GM12878 (cell line): ENCODE measurements around the gene UBE2J2. TPM values are rescaled to one million over a fixed set of nuclear protein-coding genes. Genes with fewer than 3 reads are reported as not detected.

Experiments used
- MLLT1 ChIP-seq: fragments of 450-650 bp; IDR thresholded peaks from 2 replicates; pipeline ENCODE4 v1.6.1; 2016; ENCODE audit warnings: mild to moderate bottlenecking
- MTA3 ChIP-seq: IDR thresholded peaks from 2 replicates; pipeline ENCODE4 v1.6.1; 2012; ENCODE audit warnings: low read length, inconsistent platforms, borderline replicate concordance
- RELB ChIP-seq: fragments of 450-650 bp; IDR thresholded peaks from 2 replicates; pipeline ENCODE4 v1.6.1; 2017; ENCODE audit warnings: low read depth, mild to moderate bottlenecking, moderate library complexity
- RFX5 ChIP-seq: IDR thresholded peaks from 2 replicates; pipeline ENCODE4 v1.6.1; 2011; ENCODE audit warnings: low read depth, low read length, improper control_type of control experiment
- polyA plus RNA-seq, 11 experiments: library from polyadenylated mRNA; depleted of rRNA in 4 of 11; unstranded in 6 of 11; stranded (reverse) in 5 of 11; fragments of >200 nt; fragmentation: Nextera tagmentation in 4 of 11; fragmentation: Illumina TruSeq in 1 of 11; extraction: Ambion mirVana in 4 of 11; extraction: Trizol in 1 of 11; gene quantifications; 1 replicate in 1 of 11; 2 replicates in 10 of 11; pipeline versions ENCODE4 v1.2.1 to v1.2.3, GENCODE V29; 2011 to 2016; ENCODE audit warnings: inconsistent platforms in 2 of 11, missing spikeins in 2 of 11, low read depth in 1 of 11
- total RNA-seq, 4 experiments: library from RNA; depleted of rRNA in 3 of 4; stranded (reverse); fragments of >200 nt in 3 of 4; fragmentation: Illumina TruSeq in 1 of 4; extraction: Trizol in 1 of 4; gene quantifications; 2 replicates each; pipeline versions ENCODE4 v1.2.1 to v1.2.3, GENCODE V29; 2013 to 2021
- TF ChIP-seq, protein P1 (sequence below): fragments of 450-650 bp; formaldehyde crosslinking; IDR thresholded peaks from 2 replicates; pipeline ENCODE4 v1.4.0; 2022; ENCODE audit warnings: mild to moderate bottlenecking, moderate library complexity

The UBE2J2 gene
- total and polyA plus RNA-seq, 10 of the 15 experiments (the other 5 are each of a cell fraction or from before 2014, with no cell fraction given), result 0.72 to 70.5 (median 49.2) TPM

GRCh38 chr1:1245817-1246576 lies 27.7 kb downstream of the UBE2J2 start (continued):
- TF ChIP-seq RFX5 (no peak), MLLT1 (no peak), RELB (no peak), MTA3 (no peak)
- TF ChIP-seq, protein P1, sequence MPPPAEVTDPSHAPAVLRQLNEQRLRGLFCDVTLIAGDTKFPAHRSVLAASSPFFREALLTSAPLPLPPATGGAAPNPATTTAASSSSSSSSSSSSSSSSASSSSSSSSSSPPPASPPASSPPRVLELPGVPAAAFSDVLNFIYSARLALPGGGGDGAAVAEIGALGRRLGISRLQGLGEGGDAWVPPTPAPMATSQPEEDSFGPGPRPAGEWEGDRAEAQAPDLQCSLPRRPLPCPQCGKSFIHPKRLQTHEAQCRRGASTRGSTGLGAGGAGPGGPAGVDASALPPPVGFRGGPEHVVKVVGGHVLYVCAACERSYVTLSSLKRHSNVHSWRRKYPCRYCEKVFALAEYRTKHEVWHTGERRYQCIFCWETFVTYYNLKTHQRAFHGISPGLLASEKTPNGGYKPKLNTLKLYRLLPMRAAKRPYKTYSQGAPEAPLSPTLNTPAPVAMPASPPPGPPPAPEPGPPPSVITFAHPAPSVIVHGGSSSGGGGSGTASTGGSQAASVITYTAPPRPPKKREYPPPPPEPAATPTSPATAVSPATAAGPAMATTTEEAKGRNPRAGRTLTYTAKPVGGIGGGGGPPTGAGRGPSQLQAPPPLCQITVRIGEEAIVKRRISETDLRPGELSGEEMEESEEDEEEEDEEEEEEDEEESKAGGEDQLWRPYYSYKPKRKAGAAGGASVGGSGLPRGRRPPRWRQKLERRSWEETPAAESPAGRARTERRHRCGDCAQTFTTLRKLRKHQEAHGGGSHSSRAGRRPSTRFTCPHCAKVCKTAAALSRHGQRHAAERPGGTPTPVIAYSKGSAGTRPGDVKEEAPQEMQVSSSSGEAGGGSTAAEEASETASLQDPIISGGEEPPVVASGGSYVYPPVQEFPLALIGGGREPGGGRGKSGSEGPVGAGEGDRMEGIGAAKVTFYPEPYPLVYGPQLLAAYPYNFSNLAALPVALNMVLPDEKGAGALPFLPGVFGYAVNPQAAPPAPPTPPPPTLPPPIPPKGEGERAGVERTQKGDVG (CRISPR knock-in tag), result no peak
